GM19351 (cell line): ENCODE measurements around the gene TRABD2B.

Experiments
- ATAC-seq: cut with Tn5 transposase; IDR thresholded peaks from one replicate; pipeline ENCODE4 v1.9.1; 2021; ENCODE audit warnings: mild to moderate bottlenecking, moderate library complexity; ENCODE audit not compliant: unreplicated experiment

The TRABD2B gene

GRCh38 chr1:47914218-47914938, 82.8 kb downstream of the TRABD2B start:
- ATAC-seq = no peak

- ATAC-seq = no peak
Observed at GRCh38 chr1:47913225-47913823, 83.9 kb downstream of the TRABD2B start.

- no peak for ATAC-seq
Observed at GRCh38 chr1:47912756-47913155, 84.4 kb downstream of the TRABD2B start.

GRCh38 chr1:47911892-47912291, 85.3 kb downstream of the TRABD2B start:
- no peak for ATAC-seq

- ATAC-seq = no peak
Observed at GRCh38 chr1:47911424-47911823, 85.8 kb downstream of the TRABD2B start.

GRCh38 chr1:47908258-47908657, 88.9 kb downstream of the TRABD2B start:
- ATAC-seq = no peak

- ATAC-seq = no peak
Observed at GRCh38 chr1:47907177-47907528, 90.0 kb downstream of the TRABD2B start.

GRCh38 chr1:47906527-47907176, 90.5 kb downstream of the TRABD2B start:
- no peak for ATAC-seq

GRCh38 chr1:47906009-47906432, 91.2 kb downstream of the TRABD2B start:
- no peak for ATAC-seq

- no peak for ATAC-seq
Observed at GRCh38 chr1:47903723-47904122, 93.5 kb downstream of the TRABD2B start.

- ATAC-seq = no peak
Observed at GRCh38 chr1:47901001-47901575, 96.1 kb downstream of the TRABD2B start.

GRCh38 chr1:47898133-47898845, 98.9 kb downstream of the TRABD2B start:
- ATAC-seq = no peak

GRCh38 chr1:47895279-47896125, 101.7 kb downstream of the TRABD2B start:
- no peak for ATAC-seq

GRCh38 chr1:47894410-47895278, 102.5 kb downstream of the TRABD2B start:
- no peak for ATAC-seq

- no peak for ATAC-seq
Observed at GRCh38 chr1:47893412-47893811, 103.8 kb downstream of the TRABD2B start.

- no peak for ATAC-seq
Observed at GRCh38 chr1:47890779-47891178, 106.4 kb downstream of the TRABD2B start.

- ATAC-seq = no peak
Observed at GRCh38 chr1:47888294-47888629, 108.9 kb downstream of the TRABD2B start.

GRCh38 chr1:47887475-47888293, 109.5 kb downstream of the TRABD2B start:
- ATAC-seq = no peak

- ATAC-seq = no peak
Observed at GRCh38 chr1:47887060-47887459, 110.1 kb downstream of the TRABD2B start.
